Measurements from ENCODE around the gene KCNJ8. TPM values are rescaled to one million over a fixed set of nuclear protein-coding genes. Genes with fewer than 3 reads are reported as not detected.
A peak's percentile ranks its signal among the peaks of the same experiment; 100 is the strongest.
"Not testable (repeated sequence)": the region's sequence is repeated elsewhere in the genome, so short reads cannot be mapped to it uniquely, and the experiment has no call there.

KCNJ8 gene
- total RNA-seq, 4 donors from 2014 or later, result 3.0 to 22.1 (median 3.6) TPM

DNA sequence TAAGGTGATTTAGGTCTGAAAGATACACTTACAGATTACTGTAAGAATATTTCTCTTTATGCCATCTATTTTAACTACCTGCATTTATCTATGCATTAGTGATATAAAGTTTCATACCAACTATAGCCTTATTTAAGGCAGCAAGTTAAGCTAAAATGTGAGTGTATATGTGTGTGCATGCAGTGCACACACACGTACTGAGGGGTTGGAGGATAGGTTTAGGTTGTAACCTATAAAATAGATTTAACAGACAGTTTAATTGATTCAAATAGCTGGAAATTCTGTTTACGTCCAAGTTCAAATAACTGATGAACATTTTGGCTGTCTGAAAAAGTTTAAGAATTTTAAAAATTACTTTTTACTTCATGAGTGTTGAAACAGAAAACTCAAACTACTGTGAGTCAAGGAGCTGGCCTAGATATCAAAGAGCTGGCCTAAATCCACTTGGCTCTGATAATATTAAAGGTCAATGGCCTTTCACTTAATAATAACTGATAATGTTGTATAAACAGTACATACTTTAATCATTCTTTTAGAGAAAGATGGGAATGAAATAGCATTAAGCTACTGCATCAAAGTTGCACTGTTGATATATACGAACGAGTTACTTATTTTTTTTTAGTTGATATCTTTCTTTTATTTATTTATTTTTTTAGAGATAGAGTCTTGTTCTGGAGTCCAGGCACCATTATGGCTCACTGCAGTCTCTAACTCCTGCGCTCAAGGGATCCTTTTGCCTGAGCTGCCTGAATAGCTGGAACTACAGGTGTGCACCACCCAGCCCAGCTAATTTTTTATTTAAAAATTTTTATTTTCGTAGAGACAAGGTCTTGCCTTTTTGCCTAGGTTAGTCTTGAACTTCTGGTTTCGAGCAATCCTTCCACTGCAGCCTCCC, 13.8 kb upstream of the KCNJ8 start:
- no peak for DNase-seq
- H3K4me3 ChIP-seq, result no peak overlapping the region
- H3K36me3 ChIP-seq, result no peaks in the 10 kb centered on the region
- H3K9me3 ChIP-seq, result no peaks in the 10 kb centered on the region
- H3K27ac ChIP-seq, result no peak overlapping the region
- no peaks in the 10 kb centered on the region for H3K4me1 ChIP-seq
- in situ Hi-C loops (cut with MboI; ENCODE audit: low pct_ligation_motif_present in 1 of 4, low pct_unique_long_range_greater_than_20kb in 1 of 4, low sequenced_read_pairs in 3 of 4), result no loop called here
- intact Hi-C loops (cut with DNase I; ENCODE audit: low total_unique reads), result no loop called here
- 77 to 79% methylated on average over 7 of the region's 7 CpGs for WGBS, 2 donors (ENCODE audit: low coverage in 1 of 2)
- TF ChIP-seq, protein P1, sequence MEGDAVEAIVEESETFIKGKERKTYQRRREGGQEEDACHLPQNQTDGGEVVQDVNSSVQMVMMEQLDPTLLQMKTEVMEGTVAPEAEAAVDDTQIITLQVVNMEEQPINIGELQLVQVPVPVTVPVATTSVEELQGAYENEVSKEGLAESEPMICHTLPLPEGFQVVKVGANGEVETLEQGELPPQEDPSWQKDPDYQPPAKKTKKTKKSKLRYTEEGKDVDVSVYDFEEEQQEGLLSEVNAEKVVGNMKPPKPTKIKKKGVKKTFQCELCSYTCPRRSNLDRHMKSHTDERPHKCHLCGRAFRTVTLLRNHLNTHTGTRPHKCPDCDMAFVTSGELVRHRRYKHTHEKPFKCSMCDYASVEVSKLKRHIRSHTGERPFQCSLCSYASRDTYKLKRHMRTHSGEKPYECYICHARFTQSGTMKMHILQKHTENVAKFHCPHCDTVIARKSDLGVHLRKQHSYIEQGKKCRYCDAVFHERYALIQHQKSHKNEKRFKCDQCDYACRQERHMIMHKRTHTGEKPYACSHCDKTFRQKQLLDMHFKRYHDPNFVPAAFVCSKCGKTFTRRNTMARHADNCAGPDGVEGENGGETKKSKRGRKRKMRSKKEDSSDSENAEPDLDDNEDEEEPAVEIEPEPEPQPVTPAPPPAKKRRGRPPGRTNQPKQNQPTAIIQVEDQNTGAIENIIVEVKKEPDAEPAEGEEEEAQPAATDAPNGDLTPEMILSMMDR (IDR thresholded peaks at IDR 0.05), result no peak
- TF ChIP-seq POLR2AphosphoS5 (IDR thresholded peaks at IDR 0.05) (no peak), POLR2A (IDR thresholded peaks at IDR 0.05) (no peak), EP300 (IDR thresholded peaks at IDR 0.05; ENCODE audit: low read depth) (no peak)
- H3K27me3 ChIP-seq, result no peaks in the 10 kb centered on the region

DNA sequence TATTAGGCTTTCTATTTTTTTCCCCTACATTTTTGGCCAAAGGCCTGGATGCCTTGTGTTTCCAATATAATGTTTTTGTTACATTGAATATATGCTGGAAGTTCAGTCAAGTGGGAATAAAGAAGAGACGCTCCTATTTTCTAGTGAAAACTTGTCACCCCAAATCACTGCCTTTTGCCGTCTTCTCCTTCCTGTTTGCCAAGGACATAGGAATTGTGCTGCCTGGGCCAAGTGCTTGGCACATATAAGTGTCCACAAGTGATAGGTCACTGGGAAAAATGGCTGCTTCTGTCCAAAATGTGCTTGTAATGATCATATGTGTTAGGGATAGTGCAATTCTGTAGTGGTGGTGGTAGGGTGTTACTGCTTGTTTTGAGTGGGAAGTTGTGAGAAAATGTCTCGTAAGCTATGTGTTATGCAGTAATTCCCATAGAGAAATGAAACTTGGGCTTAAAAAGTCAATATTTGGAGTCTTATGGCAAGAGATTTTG, 11.6 kb upstream of the KCNJ8 start:
- no peak for DNase-seq
- Histone ChIP-seq H3K27ac (no peak overlapping the region), H3K4me1 (no peaks in the 10 kb centered on the region), H3K27me3 (no peaks in the 10 kb centered on the region), H3K9me3 (no peaks in the 10 kb centered on the region), H3K4me3 (no peak overlapping the region), H3K36me3 (no peaks in the 10 kb centered on the region)
- 83 to 90% methylated on average over 3 of the region's 3 CpGs for WGBS, 2 donors (ENCODE audit: low coverage in 1 of 2)
- TF ChIP-seq, protein P1 (IDR thresholded peaks at IDR 0.05), result no peak
- TF ChIP-seq POLR2AphosphoS5 (IDR thresholded peaks at IDR 0.05) (no peak), EP300 (IDR thresholded peaks at IDR 0.05; ENCODE audit: low read depth) (no peak), POLR2A (IDR thresholded peaks at IDR 0.05) (no peak)
- intact Hi-C loops (cut with DNase I; ENCODE audit: low total_unique reads) (no loop called here), in situ Hi-C loops (cut with MboI; ENCODE audit: low pct_ligation_motif_present in 1 of 4, low pct_unique_long_range_greater_than_20kb in 1 of 4, low sequenced_read_pairs in 3 of 4) (no loop called here)

DNA sequence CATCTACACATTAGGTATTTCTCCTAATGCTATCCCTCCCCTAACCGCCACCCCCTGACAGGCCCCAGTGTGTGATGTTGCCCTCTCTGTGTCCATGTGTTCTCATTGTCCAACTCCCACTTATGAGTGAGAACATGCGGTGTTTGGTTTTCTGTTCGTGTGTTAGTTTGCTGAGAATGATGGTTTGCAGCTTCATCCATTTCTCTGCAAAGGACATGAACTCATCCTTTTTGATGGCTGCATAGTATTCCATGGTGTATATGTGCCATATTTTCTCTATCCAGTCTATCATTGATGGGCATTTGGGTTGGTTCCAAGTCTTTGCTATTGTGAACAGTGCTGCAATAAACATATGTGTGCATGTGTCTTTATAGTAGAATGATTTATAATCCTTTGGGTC, 8.2 kb upstream of the KCNJ8 start:
- DNase-seq; H3K27me3 ChIP-seq; H3K4me3 ChIP-seq; H3K4me1 ChIP-seq; H3K27ac ChIP-seq; in situ Hi-C loops (cut with MboI; ENCODE audit: low pct_ligation_motif_present in 1 of 4, low pct_unique_long_range_greater_than_20kb in 1 of 4, low sequenced_read_pairs in 3 of 4); H3K36me3 ChIP-seq; intact Hi-C loops (cut with DNase I; ENCODE audit: low total_unique reads); H3K9me3 ChIP-seq: not testable (repeated sequence)
- WGBS, 2 donors (ENCODE audit: low coverage in 1 of 2), result 94 to 95% methylated on average over 3 of the region's 3 CpGs

DNA sequence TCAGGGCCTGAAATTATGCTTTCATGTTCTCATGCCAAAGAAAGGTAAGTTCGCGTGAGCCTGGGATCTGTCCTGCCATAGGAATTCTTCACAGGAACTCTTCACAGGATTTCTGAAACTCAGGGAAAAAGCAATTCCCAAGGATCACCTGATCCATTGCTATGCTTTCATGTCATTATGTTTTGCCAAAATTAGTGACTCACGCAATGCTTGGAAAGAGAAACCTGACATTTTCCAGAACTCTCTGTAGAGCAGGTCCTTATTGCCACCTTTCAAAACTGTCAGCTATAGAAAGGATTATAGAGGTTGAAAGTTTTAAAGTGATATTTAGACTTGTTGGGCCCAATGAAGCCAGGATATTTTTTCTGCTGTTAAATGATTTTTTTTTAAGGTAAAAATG, 6.3 kb upstream of the KCNJ8 start:
- Histone ChIP-seq H3K4me3 (no peak overlapping the region), H3K9me3 (no peaks in the 10 kb centered on the region), H3K27me3 (peaks cover under 1% of the 10 kb centered on the region), H3K4me1 (peaks cover 0 to 5% (median 2%) of the 10 kb centered on the region in 4 donors), H3K27ac (peak overlapping the region in 3 of 4 donors; percentile 37 to 67 (median 45)), H3K36me3 (no peaks in the 10 kb centered on the region)
- intact Hi-C loops (cut with DNase I; ENCODE audit: low total_unique reads), result no loop called here
- peak; percentile 65 to 83 (median 78) for TF ChIP-seq POLR2AphosphoS5 (IDR thresholded peaks at IDR 0.05)
- no peak for TF ChIP-seq POLR2A (IDR thresholded peaks at IDR 0.05)
- TF ChIP-seq, protein P1 (IDR thresholded peaks at IDR 0.05), result no peak
- TF ChIP-seq EP300 (IDR thresholded peaks at IDR 0.05; ENCODE audit: low read depth), result no peak
- no peak for DNase-seq
- in situ Hi-C loops (cut with MboI; ENCODE audit: low pct_ligation_motif_present in 1 of 4, low pct_unique_long_range_greater_than_20kb in 1 of 4, low sequenced_read_pairs in 3 of 4), result no loop called here
- WGBS, 2 donors (ENCODE audit: low coverage in 1 of 2), result 67 to 86% methylated on average over 3 of the region's 3 CpGs

All from transverse colon (tissue), 4 donors.